ENCODE results near the gene DLGAP5.

The DLGAP5 gene

GRCh38 chr14:55102141-55102621 lies 89.2 kb downstream of the DLGAP5 start:
- Histone ChIP-seq H3K36me3 (ENCODE audit: control insufficient read depth, insufficient read depth, low read length) (no peaks in the 10 kb centered on the region), H3K4me1 (no peaks in the 10 kb centered on the region), H3K9ac (no peak overlapping the region), H3K9me3 (ENCODE audit: control insufficient read depth, low read length) (no peaks in the 10 kb centered on the region), H3K27ac (peak overlapping the region; percentile 13), H3K4me2 (ENCODE audit: low read length) (no peak overlapping the region), H3K79me2 (no peaks in the 10 kb centered on the region), H3K27me3 (ENCODE audit: control insufficient read depth, insufficient read depth, low read length) (no peaks in the 10 kb centered on the region), H3K4me3 (ENCODE audit: low read depth, low read length) (no peak overlapping the region), H2AFZ (no peak overlapping the region)
- no peak for TF ChIP-seq CTCF (IDR thresholded peaks at IDR 0.05)

GRCh38 chr14:55101698-55102097 lies 89.7 kb downstream of the DLGAP5 start:
- H3K4me2 ChIP-seq (ENCODE audit: low read length) = no peak overlapping the region
- H3K9ac ChIP-seq = no peak overlapping the region
- H3K79me2 ChIP-seq = no peaks in the 10 kb centered on the region
- H3K36me3 ChIP-seq (ENCODE audit: control insufficient read depth, insufficient read depth, low read length) = no peaks in the 10 kb centered on the region
- peak overlapping the region; percentile 13 for H3K27ac ChIP-seq
- no peak overlapping the region for H3K4me3 ChIP-seq (ENCODE audit: low read depth, low read length)
- H3K4me1 ChIP-seq = no peaks in the 10 kb centered on the region
- no peaks in the 10 kb centered on the region for H3K9me3 ChIP-seq (ENCODE audit: control insufficient read depth, low read length)
- H3K27me3 ChIP-seq (ENCODE audit: control insufficient read depth, insufficient read depth, low read length) = no peaks in the 10 kb centered on the region
- H2AFZ ChIP-seq = no peak overlapping the region
- TF ChIP-seq CTCF (IDR thresholded peaks at IDR 0.05) = no peak

GRCh38 chr14:55099756-55100155 lies 91.6 kb downstream of the DLGAP5 start:
- H3K9me3 ChIP-seq (ENCODE audit: control insufficient read depth, low read length) = no peaks in the 10 kb centered on the region
- no peak for TF ChIP-seq CTCF (IDR thresholded peaks at IDR 0.05)
- H3K9ac ChIP-seq = no peak overlapping the region
- H3K36me3 ChIP-seq (ENCODE audit: control insufficient read depth, insufficient read depth, low read length) = no peaks in the 10 kb centered on the region
- no peaks in the 10 kb centered on the region for H3K27me3 ChIP-seq (ENCODE audit: control insufficient read depth, insufficient read depth, low read length)
- no peak overlapping the region for H3K4me2 ChIP-seq (ENCODE audit: low read length)
- no peak overlapping the region for H3K4me3 ChIP-seq (ENCODE audit: low read depth, low read length)
- no peaks in the 10 kb centered on the region for H3K79me2 ChIP-seq
- no peak overlapping the region for H2AFZ ChIP-seq
- H3K27ac ChIP-seq = no peak overlapping the region
- no peaks in the 10 kb centered on the region for H3K4me1 ChIP-seq

GRCh38 chr14:55098561-55098898 lies 92.9 kb downstream of the DLGAP5 start:
- no peak overlapping the region for H3K4me2 ChIP-seq (ENCODE audit: low read length)
- TF ChIP-seq CTCF (IDR thresholded peaks at IDR 0.05) = no peak
- no peaks in the 10 kb centered on the region for H3K9me3 ChIP-seq (ENCODE audit: control insufficient read depth, low read length)
- no peaks in the 10 kb centered on the region for H3K4me1 ChIP-seq
- no peaks in the 10 kb centered on the region for H3K27me3 ChIP-seq (ENCODE audit: control insufficient read depth, insufficient read depth, low read length)
- no peak overlapping the region for H2AFZ ChIP-seq
- H3K27ac ChIP-seq = no peak overlapping the region
- no peak overlapping the region for H3K9ac ChIP-seq
- no peaks in the 10 kb centered on the region for H3K79me2 ChIP-seq
- no peaks in the 10 kb centered on the region for H3K36me3 ChIP-seq (ENCODE audit: control insufficient read depth, insufficient read depth, low read length)
- no peak overlapping the region for H3K4me3 ChIP-seq (ENCODE audit: low read depth, low read length)
